COLO668 (cell line): ENCODE data around the gene SMG6.

ENCODE experiments used
- DNase-seq: peaks from one replicate; lab custom pipeline; 2025; ENCODE audit not compliant: unreplicated experiment; lab: John Stamatoyannopoulos, UW

The SMG6 gene

GRCh38 chr17:2034806-2035540, 268.6 kb downstream of the SMG6 start:
- no peak for DNase-seq

GRCh38 chr17:2034157-2034556, 269.4 kb downstream of the SMG6 start:
- DNase-seq = no peak

- DNase-seq = no peak
Observed at GRCh38 chr17:2033153-2033552, 270.4 kb downstream of the SMG6 start.

GRCh38 chr17:2030779-2031163, 272.8 kb downstream of the SMG6 start:
- DNase-seq = no peak

- peak; percentile 81 for DNase-seq
Observed at GRCh38 chr17:2029911-2030778, 273.4 kb downstream of the SMG6 start, which contains the start of gene DPH1. Gene DPH1, plus strand, starts transcription at chr17:2030153. Its CDS starts 17 bp downstream, at chr17:2030170.

GRCh38 chr17:2028737-2029136, 274.8 kb downstream of the SMG6 start:
- DNase-seq = no peak

- DNase-seq = no peak
Observed at GRCh38 chr17:2028234-2028614, 275.4 kb downstream of the SMG6 start.

GRCh38 chr17:2027528-2028233, 275.9 kb downstream of the SMG6 start:
- no peak for DNase-seq

GRCh38 chr17:2025622-2026309, 277.8 kb downstream of the SMG6 start:
- DNase-seq = peak; percentile 67

GRCh38 chr17:2025220-2025621, 278.4 kb downstream of the SMG6 start, which contains the start of gene RTN4RL1:
Gene RTN4RL1, minus strand, starts transcription at chr17:2025334. Its CDS starts 469 bp downstream, at chr17:2024865.
- peak; percentile 32 for DNase-seq

- DNase-seq = peak; percentile 7
Observed at GRCh38 chr17:2024572-2025219, 278.9 kb downstream of the SMG6 start.

- DNase-seq = peak; percentile 26
Observed at GRCh38 chr17:2023692-2024571, 279.7 kb downstream of the SMG6 start.

GRCh38 chr17:2023256-2023655, 280.3 kb downstream of the SMG6 start:
- DNase-seq = no peak

- DNase-seq = no peak
Observed at GRCh38 chr17:2022647-2023240, 280.8 kb downstream of the SMG6 start.

GRCh38 chr17:2020721-2021120, 282.9 kb downstream of the SMG6 start:
- DNase-seq = no peak

GRCh38 chr17:2019723-2020122, 283.9 kb downstream of the SMG6 start:
- no peak for DNase-seq

- peak; percentile 67 for DNase-seq
Observed at GRCh38 chr17:2018716-2019510, 284.7 kb downstream of the SMG6 start.

GRCh38 chr17:2017274-2017941, 286.2 kb downstream of the SMG6 start:
- DNase-seq = peak; percentile 21
